Upper lobe of left lung (tissue), 6 donors: Measurements from ENCODE around the gene CLEC4C. TPM values are rescaled to one million over a fixed set of nuclear protein-coding genes. Genes with fewer than 3 reads are reported as not detected.

Experiments
- ATAC-seq, 2 donors: fragments of 200-7000 bp; cut with Tn5 transposase; one replicate each; pipeline ENCODE4 v1.9.1; 2022; ENCODE audit warnings: mild to moderate bottlenecking in 2 of 2, moderate library complexity in 2 of 2; ENCODE audit not compliant: low FRiP score in 2 of 2
- DNase-seq, 2 donors: peaks; one replicate each; pipeline ENCODE4 v3.0.0-alpha.2; 2019 to 2020
- H3K27ac ChIP-seq, 4 donors: fragments of 200-600 bp; sonication (generic); one replicate each; pipeline ENCODE4 v1.5.1; 2016 to 2019
- H3K27me3 ChIP-seq, 4 donors: fragments of 200-600 bp; sonication (generic); one replicate each; pipeline ENCODE4 v1.5.1; 2017 to 2019
- H3K36me3 ChIP-seq, 4 donors: fragments of 200-600 bp; sonication (generic); one replicate each; pipeline ENCODE4 v1.5.1; 2016 to 2019
- H3K4me1 ChIP-seq, 4 donors: fragments of 200-600 bp; sonication (generic); one replicate each; pipeline ENCODE4 v1.5.1; 2018 to 2019
- H3K4me3 ChIP-seq, 4 donors: fragments of 200-600 bp; sonication (generic); one replicate each; pipeline ENCODE4 v1.5.1; 2017 to 2019; ENCODE audit warnings: mild to moderate bottlenecking in 2 of 4, moderate library complexity in 1 of 4
- H3K9me3 ChIP-seq, 4 donors: fragments of 200-600 bp; sonication (generic); one replicate each; pipeline ENCODE4 v1.5.1; 2018 to 2019
- EP300 ChIP-seq, 4 donors: sonication (generic); formaldehyde crosslinking; IDR thresholded peaks; one replicate each; pipeline ENCODE4 v1.5.1; 2017; ENCODE audit warnings: antibody characterized with exemption in 4 of 4, control low read depth in 2 of 4
- POLR2A ChIP-seq, 4 donors: fragments of 450-650 bp; IDR thresholded peaks; one replicate each; pipeline ENCODE4 v1.5.1; 2016 to 2017; ENCODE audit warnings: antibody characterized with exemption in 4 of 4, mild to moderate bottlenecking in 2 of 4
- POLR2AphosphoS5 ChIP-seq, 2 donors: sonication (generic); formaldehyde crosslinking; IDR thresholded peaks; one replicate each; pipeline ENCODE4 v1.5.1; 2017; ENCODE audit warnings: antibody characterized with exemption in 2 of 2
- WGBS, 2 donors: methylation state at CpG; one replicate each; pipeline ENCODE4 v1.1.5; 2017 to 2018; 5-methylcytosine and 5-hydroxymethylcytosine counted together
- total RNA-seq, 6 donors: library from RNA; depleted of rRNA in 4 of 6; stranded (reverse); fragments of >200 nt in 4 of 6; gene quantifications; one replicate each; pipeline versions ENCODE4 v1.1.0 to v1.2.1, GENCODE V29; 2016 to 2021
- TF ChIP-seq, protein P1 (sequence below), 6 experiments: fragments of 450-650 bp in 4 of 6; fragments of 200-600 bp in 2 of 6; sonication (generic) in 2 of 6; IDR thresholded peaks; one replicate each; pipeline ENCODE4 v1.5.1; 2016 to 2019; ENCODE audit warnings: antibody characterized with exemption in 6 of 6
- donor health status: DM: no; HTN: no; CAD: no; lungs with moderate emphysema.
- donor health status: DM: no; HTN: yes; CAD: no; lungs with severe emphysema.

The CLEC4C gene
- total RNA-seq, 6 donors from 2014 or later, result not detected

DNA sequence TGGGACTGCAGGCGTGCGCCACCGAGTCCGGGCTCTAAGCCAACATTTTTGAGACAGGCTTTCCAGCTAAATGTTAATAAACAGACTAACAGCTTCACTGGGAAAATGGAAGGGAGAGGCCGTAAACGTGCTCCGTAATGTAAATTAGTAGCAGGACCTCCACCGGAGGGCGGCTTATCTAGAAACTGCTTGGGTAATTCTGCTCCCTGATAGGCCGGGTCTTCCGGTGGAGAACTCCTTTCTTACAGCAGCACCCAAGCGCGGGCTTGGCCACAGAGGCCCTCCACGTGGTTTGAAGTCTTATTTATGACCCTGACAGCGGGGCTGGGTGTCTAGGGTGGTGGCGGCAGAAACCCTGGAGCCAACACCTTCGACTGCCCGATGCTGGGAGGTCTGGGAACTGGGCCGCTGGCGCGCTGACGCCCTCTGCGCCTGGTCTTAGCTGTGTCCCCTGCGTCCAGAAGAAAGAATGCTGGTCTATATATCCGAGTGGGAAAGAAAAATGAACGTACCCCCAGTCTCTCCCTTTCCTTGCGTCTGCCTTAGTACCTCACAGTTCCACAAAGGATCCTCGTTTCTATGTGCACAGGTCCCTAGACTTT is 34.2 kb downstream of the CLEC4C start:
- Histone ChIP-seq H3K27me3 (no peaks in the 10 kb centered on the region), H3K9me3 (no peaks in the 10 kb centered on the region), H3K27ac (no peak overlapping the region), H3K4me1 (no peaks in the 10 kb centered on the region), H3K36me3 (no peaks in the 10 kb centered on the region), H3K4me3 (no peak overlapping the region)
- WGBS, 2 donors, result 93 to 95% methylated on average over 28 of the region's 28 CpGs
- ATAC-seq (no peak), DNase-seq (peak in 1 of 2 donors; percentile 58)
- TF ChIP-seq EP300 (IDR thresholded peaks at IDR 0.05), result no peak
- TF ChIP-seq, protein P1, sequence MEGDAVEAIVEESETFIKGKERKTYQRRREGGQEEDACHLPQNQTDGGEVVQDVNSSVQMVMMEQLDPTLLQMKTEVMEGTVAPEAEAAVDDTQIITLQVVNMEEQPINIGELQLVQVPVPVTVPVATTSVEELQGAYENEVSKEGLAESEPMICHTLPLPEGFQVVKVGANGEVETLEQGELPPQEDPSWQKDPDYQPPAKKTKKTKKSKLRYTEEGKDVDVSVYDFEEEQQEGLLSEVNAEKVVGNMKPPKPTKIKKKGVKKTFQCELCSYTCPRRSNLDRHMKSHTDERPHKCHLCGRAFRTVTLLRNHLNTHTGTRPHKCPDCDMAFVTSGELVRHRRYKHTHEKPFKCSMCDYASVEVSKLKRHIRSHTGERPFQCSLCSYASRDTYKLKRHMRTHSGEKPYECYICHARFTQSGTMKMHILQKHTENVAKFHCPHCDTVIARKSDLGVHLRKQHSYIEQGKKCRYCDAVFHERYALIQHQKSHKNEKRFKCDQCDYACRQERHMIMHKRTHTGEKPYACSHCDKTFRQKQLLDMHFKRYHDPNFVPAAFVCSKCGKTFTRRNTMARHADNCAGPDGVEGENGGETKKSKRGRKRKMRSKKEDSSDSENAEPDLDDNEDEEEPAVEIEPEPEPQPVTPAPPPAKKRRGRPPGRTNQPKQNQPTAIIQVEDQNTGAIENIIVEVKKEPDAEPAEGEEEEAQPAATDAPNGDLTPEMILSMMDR (IDR thresholded peaks at IDR 0.05), result no peak
- TF ChIP-seq POLR2AphosphoS5 (IDR thresholded peaks at IDR 0.05), result no peak
- TF ChIP-seq POLR2A (IDR thresholded peaks at IDR 0.05), result no peak

DNA sequence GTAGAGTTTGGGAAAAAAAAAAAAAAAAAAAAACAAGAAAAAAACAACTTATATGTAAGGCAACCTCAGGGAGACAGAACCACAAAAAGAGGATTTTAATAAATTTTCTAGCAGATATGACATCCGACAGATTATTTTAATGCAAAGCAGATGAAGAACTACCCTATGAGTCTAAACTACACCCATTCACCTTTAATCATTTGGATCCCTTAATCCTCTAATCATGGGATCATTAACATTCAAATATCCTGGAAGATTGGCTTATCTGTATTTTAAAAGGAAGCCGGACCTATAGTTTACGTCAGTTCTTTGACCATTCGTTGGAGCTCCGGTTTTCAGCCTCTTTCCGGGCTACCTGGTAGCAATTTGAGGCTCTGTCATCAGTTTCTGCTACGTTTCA is 36.0 kb downstream of the CLEC4C start, which contains the start of gene DPPA3:
DPPA3 (plus strand) TSS at position 301 of the 400 bp plus-strand sequence. CDS start 138 bp downstream, outside the sequence.
- TF ChIP-seq EP300 (IDR thresholded peaks at IDR 0.05) (no peak), POLR2AphosphoS5 (IDR thresholded peaks at IDR 0.05) (no peak), POLR2A (IDR thresholded peaks at IDR 0.05) (no peak)
- TF ChIP-seq, protein P1 (IDR thresholded peaks at IDR 0.05), result no peak

GRCh38 chr12:7709969-7710675 is 37.1 kb downstream of the CLEC4C start:
- Histone ChIP-seq H3K27ac (no peak overlapping the region), H3K4me3 (no peak overlapping the region), H3K36me3 (no peaks in the 10 kb centered on the region), H3K9me3 (no peaks in the 10 kb centered on the region), H3K27me3 (no peaks in the 10 kb centered on the region), H3K4me1 (no peaks in the 10 kb centered on the region)
- ATAC-seq (no peak), DNase-seq (no peak)
- TF ChIP-seq POLR2AphosphoS5 (IDR thresholded peaks at IDR 0.05) (no peak), EP300 (IDR thresholded peaks at IDR 0.05) (no peak), POLR2A (IDR thresholded peaks at IDR 0.05) (no peak)
- TF ChIP-seq, protein P1 (IDR thresholded peaks at IDR 0.05), result no peak
- WGBS, 2 donors, result 61 to 76% methylated on average over 8 of the region's 8 CpGs

More for the DNA sequence above, 36.0 kb downstream of the CLEC4C start, which contains the start of gene DPPA3:
- Histone ChIP-seq H3K27me3 (no peaks in the 10 kb centered on the region), H3K36me3 (no peaks in the 10 kb centered on the region), H3K27ac (no peak within 1 kb of the TSS), H3K4me3 (no peak within 1 kb of the TSS), H3K4me1 (no peaks in the 10 kb centered on the region), H3K9me3 (no peaks in the 10 kb centered on the region)
- ATAC-seq, result no peak
- DNase-seq, result no peak
- 78 to 80% methylated on average over 7 of the region's 7 CpGs for WGBS, 2 donors

DNA sequence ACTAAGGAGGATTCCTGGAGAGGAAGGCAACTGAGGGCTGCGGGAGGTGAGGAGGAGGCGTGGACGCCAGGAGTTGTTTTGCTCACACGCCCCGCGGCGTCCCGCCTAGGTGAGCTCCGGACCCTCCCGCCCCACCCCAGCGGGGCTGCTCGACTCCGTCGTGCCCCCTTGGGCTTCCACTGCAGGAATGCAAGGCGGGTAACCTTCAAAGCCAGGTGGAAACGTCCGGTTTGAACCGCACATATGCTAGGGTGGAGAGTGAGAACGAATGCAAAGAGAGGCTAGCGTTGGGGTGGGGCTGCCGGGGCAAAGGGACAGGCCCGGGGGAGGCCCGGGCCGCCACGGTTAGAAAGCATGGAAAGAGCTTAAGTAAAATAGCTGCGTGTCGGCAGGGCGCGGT is 41.3 kb downstream of the CLEC4C start:
- peak in 1 of 2 donors; percentile 74 for DNase-seq
- TF ChIP-seq EP300 (IDR thresholded peaks at IDR 0.05) (no peak), POLR2AphosphoS5 (IDR thresholded peaks at IDR 0.05) (no peak), POLR2A (IDR thresholded peaks at IDR 0.05) (no peak)
- 87 to 90% methylated on average over 26 to 29 of the region's 29 CpGs for WGBS, 2 donors
- Histone ChIP-seq H3K27me3 (no peaks in the 10 kb centered on the region), H3K4me3 (no peak overlapping the region), H3K27ac (no peak overlapping the region), H3K9me3 (no peaks in the 10 kb centered on the region), H3K4me1 (no peaks in the 10 kb centered on the region), H3K36me3 (no peaks in the 10 kb centered on the region)
- peak in 1 of 2 donors; percentile 11 for ATAC-seq

DNA sequence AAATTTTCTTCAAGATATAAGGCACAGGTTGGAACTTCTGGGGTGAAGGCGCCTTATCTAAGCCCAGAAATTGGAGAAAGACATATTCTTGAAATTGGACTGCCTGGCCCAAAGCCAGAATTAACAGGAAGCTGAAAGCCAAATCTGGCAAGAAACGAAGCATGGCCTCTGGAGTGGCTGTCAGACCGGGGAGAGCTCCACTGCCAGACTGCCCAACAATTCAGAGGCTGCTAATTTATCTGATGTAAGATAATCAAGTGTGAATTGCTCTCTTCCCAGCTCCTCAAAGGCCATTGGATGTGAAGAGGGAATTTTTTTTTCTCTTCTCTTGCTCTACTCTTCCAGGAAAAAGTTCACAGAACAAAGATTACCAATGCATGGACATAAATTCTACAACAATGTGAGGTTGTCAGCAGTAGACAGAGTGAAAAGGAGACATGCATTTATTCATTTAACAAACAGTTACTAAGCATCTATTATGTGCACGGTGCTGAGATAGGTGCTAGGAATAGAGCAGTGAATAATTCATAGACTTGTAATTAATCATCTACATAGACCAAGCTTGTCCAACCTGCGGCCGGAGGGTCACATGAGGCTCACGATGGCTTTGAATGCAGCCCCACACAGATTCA is 51.5 kb downstream of the CLEC4C start, which contains the start of gene GDF3:
GDF3 (minus strand) TSS at position 210 of the 632 bp plus-strand sequence; CDS start at position 163, 47 bp downstream.
- ATAC-seq, result no peak
- peak in 1 of 2 donors; percentile 25 for DNase-seq
- Histone ChIP-seq H3K36me3 (no peaks in the 10 kb centered on the region), H3K9me3 (no peaks in the 10 kb centered on the region), H3K27me3 (no peaks in the 10 kb centered on the region), H3K4me1 (peaks cover 0 to 12% (median 6%) of the 10 kb centered on the region in 4 donors), H3K27ac (no peak within 1 kb of the TSS), H3K4me3 (peak within 1 kb of the TSS in 1 of 4 donors; percentile 10)
- TF ChIP-seq EP300 (IDR thresholded peaks at IDR 0.05) (no peak), POLR2AphosphoS5 (IDR thresholded peaks at IDR 0.05) (no peak), POLR2A (IDR thresholded peaks at IDR 0.05) (no peak)
- TF ChIP-seq, protein P1 (IDR thresholded peaks at IDR 0.05), result no peak
- WGBS, 2 donors, result 26 to 31% methylated on average over 7 of the region's 7 CpGs
